NCI-H2196 treated with DMSO at 0.1 percent for 48 hours (cell line): ENCODE data around the gene TMSB15B.
"Not testable (repeated sequence)": the region's sequence is repeated elsewhere in the genome, so short reads cannot be mapped to it uniquely, and the experiment has no call there.

Source experiments
- DNase-seq: peaks from one replicate; lab custom pipeline; 2025; ENCODE audit not compliant: unreplicated experiment; lab: John Stamatoyannopoulos, UW

TMSB15B gene

DNA sequence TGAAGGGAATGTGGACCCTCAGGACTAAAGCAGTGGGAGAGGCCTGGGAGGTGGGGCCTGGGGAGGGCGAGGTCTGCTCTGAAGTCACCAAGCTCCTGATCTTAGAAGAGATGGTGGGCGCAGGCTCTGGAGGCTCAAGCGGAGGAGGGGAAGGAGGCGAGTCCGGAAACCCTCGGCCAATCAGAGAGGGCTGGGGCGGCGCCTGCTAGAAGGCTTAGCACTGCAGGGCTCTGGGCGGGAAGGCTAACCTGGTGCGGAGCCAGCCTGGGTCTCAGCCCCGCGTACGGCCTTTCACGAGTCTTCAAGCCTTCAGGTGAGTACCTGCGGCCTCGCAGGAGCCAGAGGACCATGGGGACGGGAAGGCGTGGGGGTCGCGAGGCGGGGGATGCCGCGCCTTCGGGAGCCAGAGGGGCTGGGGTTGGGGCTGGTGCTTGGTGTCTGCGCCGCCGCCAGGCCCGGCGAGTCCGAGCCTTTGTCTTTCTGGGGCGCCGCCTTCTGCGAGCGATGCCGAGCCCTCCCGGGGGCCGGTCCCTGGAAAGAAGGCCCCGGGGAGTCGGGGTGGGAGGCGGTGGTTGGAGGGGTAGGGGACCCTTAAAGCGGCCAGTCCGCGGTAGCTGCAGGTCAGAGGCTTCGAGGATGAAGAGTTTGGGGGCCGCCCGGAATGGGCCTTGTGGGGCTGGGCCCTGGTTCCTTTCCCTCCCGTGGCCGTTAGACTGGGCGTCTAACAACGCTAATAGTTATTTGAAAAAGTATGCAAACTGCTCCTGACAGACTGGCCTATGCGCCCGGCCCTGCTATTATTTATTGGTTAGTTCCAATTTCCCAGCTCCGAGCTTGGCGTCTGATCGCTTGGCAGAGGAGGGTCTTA is at the start of gene TMSB15B:
Gene TMSB15B, plus strand, starts transcription at position 217 of the 868 bp plus-strand sequence.
- DNase-seq = not testable (repeated sequence)

DNA sequence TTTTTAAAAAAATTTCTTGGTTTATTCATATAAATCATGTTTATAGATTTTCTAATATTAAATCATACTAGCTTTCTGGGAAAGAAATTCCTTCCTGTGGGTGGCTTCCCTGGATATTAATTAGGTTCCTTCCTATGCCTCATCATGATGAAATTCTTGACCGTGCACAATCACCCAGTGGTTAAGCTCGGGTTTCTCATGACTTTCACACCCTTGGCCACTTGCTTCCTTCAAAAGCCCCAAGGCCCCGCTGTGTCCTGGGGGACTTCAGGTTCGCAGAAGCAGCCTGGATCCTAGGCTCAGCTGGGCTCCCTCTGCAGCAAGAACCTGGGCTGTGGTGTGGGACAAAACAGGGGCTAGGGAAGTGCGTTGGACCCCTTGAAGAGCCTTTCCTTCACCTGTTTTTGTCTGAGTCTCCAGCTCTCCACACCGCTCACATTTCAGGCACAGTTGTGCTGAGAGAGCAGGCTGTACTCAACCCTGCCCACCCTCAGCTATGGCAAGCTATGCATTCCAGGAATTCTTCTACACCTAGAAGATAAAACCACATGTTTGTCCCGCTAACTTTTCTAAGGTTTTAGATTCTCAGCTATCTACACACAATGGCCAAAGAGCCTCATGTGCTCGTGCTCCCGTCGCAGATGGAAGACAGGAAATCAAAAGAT is 48.9 kb upstream of the TMSB15B start:
- DNase-seq = no peak

DNA sequence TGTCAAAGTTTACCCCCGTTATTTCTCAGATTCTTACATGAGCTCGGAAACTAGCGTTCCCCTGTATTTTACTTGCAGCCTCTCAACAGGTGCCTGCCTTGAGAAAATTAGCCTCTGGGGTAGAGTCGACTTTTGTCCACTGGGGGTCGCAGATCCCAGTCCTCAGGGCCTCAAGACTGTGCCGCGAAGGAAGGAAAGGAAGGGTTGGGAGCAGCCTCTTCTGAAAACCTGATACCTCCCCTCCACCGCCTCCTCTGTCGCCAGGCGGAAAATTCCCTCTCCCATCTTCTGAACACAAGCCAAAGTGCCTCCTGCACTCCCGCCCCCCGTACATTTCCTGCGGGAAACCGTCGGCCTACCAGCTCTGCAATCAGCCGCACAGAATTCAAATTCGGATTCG is 44.4 kb upstream of the TMSB15B start:
- DNase-seq = peak; percentile 48

DNA sequence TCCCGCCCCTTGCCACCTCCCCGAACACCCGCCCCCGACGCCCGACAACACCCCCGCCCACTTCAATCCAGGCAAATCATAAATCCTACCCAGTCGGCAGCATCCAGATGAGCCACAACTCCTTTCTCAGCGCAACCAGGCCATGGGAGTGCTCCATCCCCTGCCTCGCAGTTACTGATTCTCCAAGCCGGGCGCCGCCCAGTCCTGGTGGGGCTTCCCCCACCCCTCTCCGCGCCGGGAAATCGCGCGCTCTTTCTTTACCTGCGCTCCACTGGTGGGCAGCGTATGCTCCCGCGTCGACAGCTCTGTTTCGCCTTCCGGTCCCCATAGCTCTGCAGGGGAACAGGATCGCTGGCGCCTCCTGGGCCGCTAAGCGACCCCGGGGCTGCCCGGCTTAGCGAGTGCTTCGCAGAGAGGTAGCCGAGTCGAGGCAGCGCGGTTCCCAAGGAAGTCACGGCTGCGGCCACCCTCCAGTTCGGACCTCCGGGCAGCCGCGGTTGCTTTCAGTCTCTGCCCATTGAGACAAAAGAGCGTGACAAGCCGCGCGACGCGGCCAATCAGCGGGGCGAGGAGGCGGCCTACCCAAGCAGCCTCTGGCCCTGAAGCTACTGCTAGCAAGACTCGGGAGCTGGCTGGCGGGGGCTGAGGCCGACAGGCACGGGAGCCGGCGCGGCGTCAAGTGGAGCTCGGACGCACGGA is 43.7 kb upstream of the TMSB15B start:
- DNase-seq = peak; percentile 21

DNA sequence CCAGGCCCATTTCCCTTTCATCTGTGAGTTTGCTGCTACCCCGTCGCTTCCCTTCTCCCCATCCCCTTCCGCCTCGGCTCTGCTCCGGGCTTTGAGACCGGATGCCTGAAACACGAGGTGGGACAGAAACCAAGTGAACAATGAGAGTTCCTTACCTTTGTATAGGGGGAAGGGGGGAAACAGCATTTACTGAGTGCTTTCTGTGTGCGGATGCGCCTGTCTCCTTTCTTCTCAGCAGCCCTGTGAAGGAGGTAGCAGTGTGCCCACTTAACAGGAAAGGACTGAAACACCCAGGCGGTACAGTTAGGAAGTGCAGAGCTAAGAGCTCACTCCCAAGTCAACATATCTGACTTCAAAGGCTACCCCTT is 43.2 kb upstream of the TMSB15B start:
- DNase-seq = peak; percentile 27

DNA sequence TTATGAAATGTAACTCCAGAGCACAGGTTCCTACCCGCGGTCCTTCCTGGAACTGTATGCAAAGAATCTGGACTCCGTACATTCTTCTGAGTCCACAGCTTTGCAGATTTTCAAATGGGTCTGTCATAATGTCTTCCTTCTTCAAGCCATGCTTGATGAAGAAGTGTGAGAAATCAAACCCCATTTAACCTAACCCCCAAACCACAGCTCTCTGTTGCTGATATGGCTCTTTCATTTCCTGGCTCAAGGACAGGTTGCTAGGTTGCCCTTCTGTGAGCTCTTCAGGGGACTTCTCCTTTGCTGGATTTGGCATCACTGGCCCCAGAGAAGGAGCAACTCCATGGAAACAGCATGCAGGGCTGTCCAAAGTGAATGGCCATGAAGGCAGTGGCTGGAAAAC is 41.9 kb upstream of the TMSB15B start:
- DNase-seq = not testable (repeated sequence)

DNA sequence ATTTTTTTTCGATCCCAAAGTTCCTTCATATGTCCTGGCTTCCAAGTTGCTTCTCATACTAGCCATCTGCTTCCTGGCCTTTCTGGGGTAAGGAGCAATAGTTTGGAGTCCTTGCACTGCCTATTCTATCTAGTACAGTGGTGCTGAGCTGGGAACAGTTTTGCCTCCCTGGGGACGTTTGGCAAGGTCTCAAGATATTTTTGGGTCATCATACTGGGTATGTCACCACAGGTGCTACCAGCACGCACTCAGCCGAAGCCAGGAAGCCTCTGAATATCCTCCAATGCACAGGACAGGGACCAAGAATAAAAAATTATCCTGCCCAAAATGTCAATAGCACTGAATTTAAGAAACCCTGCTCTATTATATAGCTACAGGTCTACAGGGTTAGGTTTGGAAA is 35.4 kb upstream of the TMSB15B start:
- no peak for DNase-seq

DNA sequence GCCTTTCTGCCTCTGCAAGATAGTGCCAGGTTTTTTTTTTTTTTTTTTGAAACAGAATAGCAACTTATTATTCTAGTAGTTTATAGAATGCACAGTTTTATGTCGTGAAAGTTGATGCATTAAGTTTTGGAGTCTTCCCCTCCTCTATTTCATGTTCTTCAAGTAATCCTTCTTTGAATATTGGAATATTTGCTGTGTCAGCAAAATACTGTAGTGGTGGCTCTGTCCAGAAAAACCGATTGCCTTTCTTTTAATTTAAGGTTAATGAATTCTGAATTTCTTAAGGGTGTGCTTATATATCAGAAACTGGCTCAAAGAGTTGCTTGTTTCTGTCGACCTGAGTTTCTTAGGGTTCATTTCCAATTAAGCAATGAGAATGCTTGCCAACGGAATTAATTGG is 34.8 kb upstream of the TMSB15B start:
- DNase-seq = no peak

DNA sequence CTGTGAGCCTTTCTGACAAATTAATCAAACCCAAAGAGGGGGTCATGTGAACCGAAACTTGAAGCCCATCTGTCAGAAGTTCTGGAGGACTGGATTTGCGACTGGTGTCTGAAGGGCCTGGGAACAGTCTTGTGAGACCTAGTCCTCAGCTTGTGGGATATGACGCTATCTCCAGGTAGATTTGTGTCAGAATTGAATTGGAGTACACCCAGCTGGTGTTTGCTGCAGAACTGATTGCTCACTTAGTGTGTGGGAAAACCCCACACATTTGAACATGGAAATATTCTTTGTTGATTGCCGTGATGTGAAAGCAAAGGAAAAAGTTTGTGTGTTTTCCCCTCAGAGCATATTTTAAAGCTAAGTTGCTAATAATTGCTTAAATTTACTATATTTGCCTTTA is 30.3 kb upstream of the TMSB15B start:
- DNase-seq = no peak

DNA sequence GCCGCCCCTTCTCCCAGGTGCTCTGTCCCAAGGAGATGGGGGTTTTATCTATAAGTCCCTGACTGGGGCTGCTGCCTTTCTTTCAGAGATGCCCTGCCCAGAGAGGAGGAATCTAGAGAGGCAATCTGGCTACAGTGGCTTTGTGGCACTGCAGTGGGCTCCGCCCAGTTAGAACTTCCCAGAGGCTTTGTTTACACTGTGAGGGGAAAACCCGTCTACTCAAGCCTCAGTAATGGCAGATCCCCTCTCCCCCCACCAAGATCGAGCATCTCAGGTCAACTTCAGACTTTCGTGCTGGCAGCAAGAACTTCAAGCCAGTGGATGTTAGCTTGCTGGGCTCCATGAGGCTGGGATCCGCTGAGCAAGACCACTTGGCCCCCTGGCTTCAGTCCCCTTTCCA is 22.2 kb upstream of the TMSB15B start:
- not testable (repeated sequence) for DNase-seq

DNA sequence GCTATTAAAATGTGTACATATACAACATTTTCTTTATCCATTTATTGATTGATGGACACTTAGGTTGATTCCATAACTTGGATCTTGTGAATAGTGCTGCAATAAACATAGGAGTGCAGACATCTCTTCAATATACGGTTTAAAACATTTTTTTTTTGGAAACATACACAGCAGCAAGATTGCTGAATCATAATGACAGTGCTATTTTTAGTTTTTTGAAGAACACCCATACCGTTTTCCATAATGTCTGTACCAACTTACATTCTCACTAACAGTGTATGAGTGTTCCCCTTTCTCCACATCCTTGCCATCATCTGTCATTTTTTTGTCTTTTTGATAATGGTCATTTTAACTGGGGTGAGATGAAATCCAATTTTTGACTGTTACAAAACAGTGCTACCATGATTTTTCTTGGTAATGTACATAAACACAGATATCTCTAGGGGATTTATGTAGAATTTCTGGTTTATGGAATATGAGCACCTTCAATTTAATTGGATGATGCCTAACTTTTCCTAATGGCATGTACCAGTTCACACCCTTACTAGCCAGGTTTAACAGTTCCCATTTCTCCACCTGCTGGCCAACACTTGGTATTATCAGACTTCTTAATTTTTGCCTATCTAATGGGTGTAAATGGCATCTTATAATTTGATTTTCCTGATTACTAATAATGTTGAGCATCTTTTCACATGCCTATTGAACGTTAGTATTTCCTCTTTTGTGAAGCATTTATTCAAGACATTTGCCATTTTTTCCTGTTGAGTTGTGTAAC is 21.0 kb upstream of the TMSB15B start:
- DNase-seq = peak; percentile 1

DNA sequence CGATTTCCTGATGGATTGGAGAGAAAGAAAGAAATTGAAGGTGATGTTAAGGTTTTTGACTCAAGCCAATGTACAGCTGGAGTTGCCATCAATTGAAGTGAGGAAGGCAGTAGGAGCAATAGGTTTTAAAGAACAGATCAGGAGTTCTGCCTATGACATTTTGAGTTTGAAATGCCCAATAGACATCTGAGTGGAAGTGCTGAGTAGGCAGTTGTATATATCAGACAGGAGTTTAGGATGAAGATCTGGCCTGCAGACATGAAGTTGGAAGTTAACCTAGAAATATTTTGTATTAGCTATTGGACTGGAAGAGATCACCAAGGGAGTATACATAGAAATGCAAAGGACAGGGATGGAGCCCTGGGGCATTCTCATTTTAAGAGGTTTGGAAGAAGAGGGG is 12.9 kb upstream of the TMSB15B start:
- no peak for DNase-seq

DNA sequence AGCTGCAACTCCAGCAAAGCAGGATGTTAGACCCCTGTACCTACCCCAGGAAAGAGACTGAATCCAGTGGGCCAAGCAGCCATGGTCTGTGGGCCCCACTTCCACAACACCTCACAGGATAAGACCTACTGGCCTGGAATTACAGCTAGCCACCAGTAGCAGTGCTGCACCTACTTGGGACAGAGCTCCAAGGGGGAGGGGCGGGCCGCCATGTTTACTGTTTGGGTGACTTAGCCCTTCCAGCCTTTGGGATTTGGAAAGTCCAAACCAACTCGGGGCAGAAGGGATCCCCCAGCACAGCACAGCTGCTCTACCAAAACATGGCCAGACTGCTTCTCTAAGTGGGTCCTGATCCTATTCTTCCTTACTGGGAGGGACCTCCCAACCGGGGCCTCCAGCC is 9.1 kb upstream of the TMSB15B start:
- DNase-seq = no peak

DNA sequence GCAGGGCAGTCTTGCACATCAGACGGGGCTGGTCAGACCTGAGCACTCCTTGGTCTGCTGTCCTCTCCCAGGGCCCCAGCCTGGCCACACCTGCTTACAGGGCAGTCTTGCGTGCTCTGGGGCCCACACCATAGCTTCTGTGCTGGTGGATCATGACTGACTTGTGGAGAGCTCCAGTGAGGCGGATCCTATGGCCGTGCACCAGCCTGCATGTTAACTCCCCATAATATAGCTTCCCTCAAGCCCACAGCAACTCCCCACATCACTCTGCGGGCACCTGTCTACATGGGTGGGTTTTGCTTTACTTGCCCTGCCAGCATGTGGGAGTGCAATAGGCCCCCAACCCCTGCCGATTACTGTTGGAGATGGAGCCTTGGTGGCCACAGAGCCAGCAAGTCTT is 8.2 kb upstream of the TMSB15B start:
- DNase-seq = no peak

DNA sequence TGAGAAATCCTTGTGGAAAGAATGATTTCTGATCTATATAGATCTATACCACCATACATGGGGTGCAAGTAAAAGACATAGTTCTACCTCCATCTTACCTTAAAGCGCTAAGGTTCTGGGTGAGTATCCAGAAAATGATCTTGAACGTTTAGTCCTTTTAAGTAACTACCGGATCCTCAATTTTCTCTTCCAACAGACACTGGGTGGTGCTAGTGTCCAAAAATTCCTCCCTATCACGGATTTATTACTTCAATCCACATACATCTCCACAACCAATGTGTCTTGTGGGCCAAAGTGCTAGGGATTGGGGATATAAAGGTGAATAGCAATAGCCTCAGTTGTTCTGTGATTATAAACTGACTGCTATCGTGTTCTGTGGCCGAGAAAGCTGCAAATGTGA is 1.8 kb upstream of the TMSB15B start:
- not testable (repeated sequence) for DNase-seq

DNA sequence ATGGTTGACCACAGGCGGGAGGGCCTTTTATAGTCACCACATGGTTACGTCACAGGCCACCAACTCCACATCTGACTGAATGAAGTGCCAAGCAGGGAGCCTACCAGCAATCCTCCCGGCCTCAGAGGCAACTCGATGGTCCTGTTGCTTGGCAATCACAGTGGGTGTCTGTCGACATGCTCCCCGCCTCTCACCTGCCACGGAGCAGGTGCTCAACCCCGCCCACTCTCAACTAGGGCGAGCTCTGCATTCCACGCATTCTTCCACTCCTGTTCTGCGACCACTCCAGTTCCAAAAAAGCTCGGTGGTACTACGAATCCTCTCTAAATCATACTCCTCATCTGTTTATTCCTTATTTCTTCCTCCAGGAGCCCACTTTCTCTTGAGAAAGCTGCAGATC is 21.1 kb downstream of the TMSB15B start:
- DNase-seq = not testable (repeated sequence)

DNA sequence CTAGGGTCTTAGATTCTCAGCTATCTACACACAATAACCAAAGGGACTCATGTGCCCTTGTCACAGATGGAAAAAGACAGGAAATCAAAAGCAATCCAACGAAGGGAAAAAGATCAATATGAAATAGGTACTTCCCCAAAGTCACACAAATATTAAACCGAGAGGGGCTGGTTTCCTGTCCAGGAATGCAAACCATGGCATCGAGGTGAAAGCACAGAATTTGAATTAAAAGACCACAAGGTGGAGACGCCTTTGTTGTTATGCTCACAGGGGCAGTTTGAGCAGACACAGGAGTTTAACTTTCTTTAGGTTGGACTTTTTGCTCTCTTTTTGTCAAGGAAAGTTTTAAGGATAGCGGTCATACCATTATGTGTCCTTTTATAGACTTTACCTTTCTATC is 36.8 kb downstream of the TMSB15B start:
- no peak for DNase-seq

DNA sequence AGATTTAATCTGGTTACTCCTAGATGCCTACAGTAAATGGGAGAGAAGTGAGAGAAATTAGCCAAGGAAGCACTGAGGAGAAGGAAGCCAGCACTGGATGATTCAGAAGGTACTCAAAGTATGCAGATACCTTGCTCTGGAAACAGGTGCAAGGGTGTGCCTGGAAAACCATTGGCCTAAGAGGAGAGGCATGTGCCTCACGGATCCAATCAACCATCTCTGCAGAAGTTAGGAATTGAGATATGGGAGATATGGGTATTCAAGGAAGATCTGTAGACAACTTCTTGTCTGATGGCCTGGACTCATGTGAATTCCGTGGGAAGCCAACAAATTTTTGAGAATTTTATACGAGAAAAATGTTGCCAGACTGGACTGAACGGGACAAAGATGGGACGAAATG is 46.4 kb downstream of the TMSB15B start:
- no peak for DNase-seq

DNA sequence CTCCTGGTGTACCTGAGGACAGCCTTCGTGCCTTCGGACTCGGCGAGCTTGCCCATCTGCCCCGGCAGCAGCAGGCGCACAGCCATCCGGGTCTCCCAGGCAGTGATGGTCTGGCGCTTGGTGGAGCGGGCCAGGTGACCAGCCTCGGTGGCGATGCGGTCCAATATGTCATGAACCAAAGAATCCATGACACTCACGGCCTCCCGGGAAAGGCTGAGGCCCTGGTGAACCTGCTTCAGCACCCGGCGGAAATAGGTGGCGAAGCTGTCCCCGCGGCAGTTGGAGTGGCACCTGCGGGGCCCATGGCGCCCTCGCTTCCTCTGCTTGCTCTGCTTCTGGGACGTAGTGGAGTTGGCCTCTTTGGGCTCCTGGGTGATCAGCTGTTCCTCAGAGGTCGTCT is 50.7 kb downstream of the TMSB15B start:
- no peak for DNase-seq

DNA sequence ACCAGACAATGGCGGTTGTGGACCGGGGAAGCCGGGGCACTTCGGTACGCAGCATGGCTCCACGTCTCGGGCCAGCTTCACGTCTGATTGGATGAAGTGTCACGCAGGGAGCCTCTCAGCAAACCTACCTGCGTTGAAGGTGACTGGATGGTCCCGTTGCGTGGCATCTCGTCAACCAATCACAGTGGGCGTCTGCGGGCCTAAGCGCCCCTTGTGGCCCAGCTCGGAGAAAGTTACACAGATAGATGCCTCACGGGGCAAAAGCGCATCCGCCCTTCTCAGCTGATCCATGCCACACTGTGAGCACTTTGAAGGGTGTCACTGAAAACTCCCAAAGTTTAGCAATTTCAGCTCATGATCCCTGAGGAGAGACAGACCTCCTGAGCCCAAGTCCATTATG is 51.2 kb downstream of the TMSB15B start, which contains the start of gene H2BW1:
Gene H2BW1, minus strand, starts transcription at position 103 of the 400 bp plus-strand sequence. CDS start 132 bp downstream, outside the sequence.
- no peak for DNase-seq

DNA sequence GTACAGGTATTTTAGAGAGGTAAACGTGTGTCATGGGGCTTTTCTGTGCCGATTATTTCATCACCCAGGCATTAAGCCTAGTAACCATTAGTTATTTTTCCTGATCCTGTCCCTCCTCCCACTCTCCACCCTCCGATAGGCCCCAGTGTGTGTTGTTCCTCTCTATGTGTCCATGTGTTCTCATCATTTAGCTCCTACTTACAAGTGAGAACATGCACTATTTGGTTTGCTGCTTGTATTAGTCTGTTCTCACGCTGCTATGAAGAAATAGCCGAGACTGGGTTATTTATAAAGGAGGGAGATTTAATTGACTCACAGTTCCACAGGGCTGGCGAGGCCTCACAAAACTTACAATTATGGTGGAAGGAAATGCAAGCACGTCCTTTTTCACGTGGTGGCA is 53.1 kb downstream of the TMSB15B start:
- DNase-seq = not testable (repeated sequence)
